HG03175 (cell line): Measurements from ENCODE around the gene SEPTIN2.
"Not testable (repeated sequence)": the region's sequence is repeated elsewhere in the genome, so short reads cannot be mapped to it uniquely, and the experiment has no call there.

Experiments
- ATAC-seq: cut with Tn5 transposase; IDR thresholded peaks from one replicate; pipeline ENCODE4 v1.9.1; 2021; ENCODE audit warnings: mild to moderate bottlenecking, moderate library complexity; ENCODE audit not compliant: unreplicated experiment

Gene SEPTIN2

DNA sequence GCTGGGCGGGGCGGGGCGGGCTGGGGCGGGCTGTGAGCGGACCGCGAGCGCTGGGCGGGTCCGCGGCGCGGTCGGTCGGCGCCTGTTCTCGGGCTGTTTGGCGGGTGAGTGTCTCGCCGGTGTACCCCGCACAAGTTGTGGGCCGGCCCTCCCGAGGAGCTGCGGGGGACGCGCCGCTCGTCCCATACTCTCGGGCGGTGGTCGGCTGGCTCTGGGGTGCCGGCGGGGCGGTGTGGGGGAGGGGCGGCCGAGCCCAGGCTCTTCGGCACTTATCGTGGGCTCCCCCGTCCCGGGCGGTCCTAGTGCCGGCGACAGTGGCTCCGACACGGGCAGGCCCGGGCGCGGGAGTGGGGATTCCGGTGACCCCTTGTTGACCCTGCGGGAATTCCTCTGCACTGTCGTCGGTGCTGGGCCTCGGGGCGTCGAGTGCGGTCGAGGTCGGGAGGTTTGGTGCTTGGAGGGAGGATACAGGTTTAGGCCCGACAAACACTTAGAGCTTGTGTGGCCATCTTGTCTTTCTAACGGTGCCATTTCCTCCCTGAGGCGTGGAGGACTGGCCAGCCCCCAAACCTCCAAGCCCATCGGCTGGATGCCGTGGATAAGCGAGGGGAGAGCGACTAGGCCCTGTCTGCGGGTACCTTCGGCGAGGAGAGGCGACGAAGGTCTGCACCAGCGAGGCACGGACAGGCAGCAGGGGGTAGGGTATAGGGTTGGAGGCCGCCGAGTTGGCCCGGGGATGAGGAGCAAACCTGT is at the start of gene SEPTIN2:
TSS of gene SEPTIN2 (plus strand) at position 47 of the 753 bp plus-strand sequence. CDS start 8,308 bp downstream, outside the sequence.
- ATAC-seq, result peak; percentile 44

DNA sequence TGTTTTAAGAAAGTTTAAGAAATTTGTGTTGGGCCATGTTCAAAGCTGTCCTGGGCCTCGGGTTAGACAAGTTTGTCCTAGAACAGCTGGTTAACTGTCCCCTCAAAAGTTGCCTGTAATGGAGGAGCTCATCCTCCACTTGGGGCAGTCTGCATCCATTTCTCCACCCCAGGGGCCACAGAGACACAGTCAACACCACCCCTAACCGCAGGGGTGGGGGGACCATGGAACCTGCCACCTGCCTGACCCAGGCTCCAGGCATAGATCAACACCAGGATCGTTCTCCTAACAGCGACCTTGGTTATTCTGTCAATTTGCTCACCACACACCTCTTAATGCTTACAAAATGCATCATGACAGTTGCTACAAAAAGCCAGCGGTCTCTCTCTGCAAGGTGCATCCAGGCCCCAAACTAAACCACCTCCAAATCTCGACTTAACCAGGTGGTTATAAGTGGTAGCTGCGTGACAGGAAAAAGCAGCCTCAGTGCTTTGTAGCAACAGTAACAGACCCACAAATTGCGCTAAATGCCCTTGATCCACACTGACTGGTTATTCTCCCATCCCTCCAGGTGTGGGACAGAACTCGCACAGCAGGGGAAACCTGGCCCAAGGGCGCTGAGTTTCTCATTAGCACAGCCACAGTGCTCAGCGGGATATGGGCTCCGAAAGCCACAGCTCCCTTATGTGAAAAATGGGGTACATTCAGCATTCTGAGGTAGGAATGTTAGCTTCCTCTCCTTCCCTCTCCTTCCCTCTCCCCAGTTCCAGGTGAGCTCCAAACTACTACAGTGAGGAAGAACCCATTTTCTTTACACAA is 48.3 kb upstream of the SEPTIN2 start:
- no peak for ATAC-seq

DNA sequence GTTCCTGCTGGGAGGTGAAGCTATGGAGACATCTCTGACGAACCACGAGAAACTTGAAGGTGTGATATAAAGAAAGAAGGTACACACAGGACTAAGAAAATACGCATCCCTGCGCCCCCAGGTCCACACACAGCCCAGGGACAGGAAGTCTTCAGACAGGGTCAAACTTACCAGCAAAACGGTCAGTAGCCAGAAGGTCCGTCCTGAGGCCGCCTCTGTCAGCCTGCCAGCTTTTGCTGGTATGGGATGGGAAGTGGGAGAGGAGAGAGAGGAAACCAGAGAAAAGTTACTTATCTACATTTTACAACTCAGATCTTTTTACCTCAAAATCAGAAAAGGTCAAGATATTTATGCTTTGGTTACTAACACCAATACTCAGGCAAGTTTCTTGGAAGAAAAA is 47.4 kb upstream of the SEPTIN2 start:
- no peak for ATAC-seq

DNA sequence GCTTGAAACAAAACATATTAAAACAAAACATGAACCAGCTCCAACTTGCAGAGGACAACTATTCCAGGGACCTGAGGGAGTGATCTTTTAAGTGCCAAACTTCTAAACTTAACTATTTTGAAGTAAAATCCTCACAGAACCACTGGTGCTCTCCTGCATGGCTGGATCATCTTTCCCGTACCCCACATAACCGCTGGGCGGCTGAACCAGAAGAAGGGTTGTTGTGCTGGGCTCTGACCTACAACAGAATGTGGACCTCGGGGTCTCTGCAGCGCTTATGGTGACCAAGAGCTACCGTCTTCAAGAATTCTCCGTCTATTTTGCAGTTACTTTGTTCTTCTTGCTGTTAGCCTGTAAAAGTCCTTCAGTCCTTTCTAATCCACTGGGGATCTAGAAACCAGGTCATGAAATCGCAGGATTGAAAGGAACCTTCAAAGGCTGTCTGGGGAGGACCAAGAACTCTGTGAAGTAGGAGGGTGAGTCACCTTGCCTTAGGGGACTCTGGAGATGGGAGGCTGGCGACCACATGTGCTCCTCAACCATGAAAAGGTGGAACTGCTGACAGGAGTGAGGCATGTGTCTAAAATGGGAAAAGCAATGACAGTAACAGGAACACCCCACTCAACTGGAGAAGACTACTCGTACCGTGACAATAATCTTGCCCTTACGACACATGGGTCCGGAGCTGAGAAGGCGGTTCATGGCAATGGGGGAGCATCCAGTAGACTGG is 46.8 kb upstream of the SEPTIN2 start:
- ATAC-seq, result no peak

DNA sequence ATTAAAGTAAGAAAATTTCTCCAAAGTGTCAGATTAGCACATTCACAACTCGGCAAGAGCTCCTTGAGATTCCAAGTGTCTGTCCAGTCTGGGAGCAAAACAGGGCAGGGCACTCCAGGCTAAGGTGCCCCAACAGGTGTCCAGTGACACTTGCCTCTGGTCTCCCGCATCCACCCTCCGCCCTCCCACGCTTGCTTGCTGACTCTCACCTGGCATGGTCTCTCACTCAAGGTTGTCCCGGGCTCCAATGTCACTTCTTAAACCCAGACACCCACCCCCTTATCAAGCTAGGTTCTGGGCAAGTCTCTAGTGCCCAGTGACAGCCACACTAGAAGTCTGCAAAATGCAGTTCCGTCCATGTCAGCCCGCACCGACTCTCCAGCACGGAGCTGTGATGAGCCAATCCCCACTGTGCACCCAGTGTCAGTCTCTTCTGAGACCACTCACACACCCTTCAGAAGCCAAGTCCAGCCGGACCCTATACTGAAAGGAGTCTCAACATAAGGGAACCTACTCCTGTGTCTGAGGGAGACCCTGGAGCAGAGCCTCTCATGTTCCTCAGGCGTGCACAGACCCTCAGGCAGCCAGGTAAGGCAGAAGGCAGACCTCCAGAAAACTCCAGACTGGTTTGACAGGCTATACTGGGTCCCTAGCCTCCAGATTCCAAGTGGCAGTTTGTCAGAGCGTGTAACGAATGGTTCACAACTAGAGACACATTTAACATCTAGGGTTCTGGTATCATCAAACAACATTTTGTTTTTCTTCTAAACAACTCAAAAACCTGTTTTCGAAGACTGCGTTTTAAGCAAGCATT is 45.8 kb upstream of the SEPTIN2 start:
- no peak for ATAC-seq

DNA sequence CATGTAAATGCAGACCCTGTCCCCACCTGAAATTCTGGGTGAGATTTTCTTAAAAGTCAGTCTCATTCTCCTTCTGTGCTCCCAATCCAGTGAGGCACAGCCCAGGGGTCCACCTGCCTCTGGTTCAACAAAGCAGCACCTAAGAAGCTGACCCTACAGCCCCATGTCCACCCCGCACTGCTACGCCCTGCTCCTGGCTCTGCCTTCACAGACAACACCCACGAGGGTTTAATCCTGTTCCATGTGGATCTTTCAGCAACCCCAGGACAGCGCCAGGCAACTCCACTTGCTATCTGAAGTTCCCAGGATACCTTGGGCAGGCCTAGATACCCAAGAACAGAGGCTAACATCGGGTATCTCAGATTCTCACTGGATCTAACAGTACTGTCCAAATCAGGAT is 45.2 kb upstream of the SEPTIN2 start:
- no peak for ATAC-seq

DNA sequence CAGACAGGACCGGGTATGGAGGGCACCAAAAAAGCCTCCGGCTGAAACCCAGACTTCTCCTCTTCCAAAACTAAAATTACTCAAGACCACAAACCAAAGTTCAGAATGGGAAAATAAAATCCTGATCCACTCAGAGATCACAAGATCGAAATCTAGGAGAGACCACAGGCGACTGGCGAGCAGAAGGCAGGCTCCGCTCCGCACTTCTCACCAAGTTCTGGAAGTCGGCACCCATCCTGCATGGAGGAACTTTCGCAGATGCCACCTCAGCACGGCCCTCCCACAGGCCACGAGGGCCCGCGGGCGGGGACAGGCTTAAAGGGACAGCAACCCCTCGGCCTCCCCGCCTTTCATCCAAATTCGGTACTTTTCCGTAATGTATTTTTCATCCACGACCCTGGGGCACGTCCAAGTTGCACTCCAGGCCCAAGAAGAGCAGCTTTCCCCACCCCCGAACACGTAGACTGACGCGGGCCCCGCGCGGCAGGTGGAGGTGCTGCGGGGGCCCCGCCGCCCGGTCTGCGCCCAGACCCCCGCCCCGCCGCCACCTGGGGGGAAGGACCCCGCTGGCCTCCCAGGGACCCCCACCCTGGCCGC is 43.9 kb upstream of the SEPTIN2 start:
- ATAC-seq, result peak; percentile 56

DNA sequence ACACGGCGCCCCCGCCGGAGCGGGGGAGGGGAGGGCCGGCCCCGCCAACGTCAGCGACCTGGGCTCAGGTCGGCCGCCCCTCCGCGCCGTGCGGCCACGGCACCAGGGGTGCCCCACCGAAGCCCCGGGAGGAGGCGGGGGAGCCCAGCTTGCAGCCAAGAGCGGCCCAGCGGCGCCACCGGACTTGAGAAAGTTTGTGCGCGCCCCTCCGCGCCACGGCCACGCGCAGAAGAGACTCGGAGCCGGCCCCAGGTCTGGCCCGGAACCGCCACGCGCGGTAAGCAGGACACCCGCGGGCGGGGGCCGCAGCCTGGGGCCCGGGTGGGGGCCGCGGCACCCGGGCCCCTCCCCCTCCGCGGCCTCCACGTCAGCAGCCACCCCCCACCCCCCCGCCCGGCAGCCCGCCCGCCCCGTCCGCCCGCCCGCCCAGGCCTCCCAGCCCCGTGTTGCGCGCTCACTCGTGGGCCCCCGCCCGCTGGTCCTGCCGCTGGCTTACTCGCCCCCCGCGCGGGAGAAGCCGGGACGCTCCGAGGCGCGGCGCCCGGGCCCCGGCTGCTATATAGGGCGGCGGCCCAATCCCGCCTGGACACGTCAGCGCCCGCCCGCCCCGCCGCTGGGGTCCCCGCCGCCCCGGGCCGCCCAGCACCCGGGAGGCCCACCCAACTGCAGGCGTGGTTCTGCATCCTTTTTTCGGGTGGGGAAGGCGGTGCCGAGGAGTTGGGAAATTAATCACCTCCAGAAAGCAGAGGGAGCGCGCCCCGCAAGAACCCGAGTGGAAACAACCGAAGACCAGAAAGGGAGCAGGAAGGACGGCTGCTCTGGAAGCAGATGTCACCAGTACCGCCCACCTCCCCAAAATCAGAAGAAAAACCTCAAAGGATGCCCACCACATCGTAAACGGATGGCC is 43.2 kb upstream of the SEPTIN2 start:
- ATAC-seq, result peak; percentile 50

DNA sequence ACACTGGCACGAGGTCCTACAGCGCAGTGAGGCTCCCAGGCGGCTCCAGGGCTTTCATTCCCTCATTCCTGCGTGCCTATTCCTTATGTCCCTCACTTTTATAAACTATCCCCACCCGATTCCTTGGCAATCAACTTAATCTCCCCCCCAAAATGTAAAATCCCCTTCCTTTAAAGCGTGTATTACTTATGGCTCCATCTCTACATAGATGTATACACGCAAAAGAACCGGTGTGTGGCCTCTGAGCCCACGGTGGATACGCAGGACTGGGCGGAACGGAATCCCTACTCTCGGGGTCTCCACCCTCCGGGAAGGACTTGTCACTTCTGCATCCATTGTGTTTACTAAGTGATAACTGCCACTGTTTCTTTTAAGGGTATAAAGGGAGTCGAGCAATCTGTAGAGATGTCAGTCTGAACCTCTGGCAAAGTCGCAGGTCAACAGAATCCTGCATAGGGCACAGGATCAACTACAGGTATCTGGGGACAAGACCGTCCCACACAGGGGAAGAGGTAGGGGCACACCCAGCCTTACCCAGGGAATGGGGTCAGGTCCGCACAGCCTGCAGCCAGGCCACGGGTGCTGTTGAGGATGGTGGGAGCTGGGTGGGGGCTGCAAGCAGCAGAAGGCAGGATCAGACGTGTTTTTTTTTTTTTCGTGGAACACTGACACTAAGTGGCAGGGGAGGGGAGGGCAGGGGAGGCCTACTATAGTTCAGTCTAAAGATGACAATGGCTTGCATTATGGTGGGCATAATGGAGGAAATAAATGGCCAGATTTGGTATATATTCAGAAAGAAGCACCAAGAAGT is 42.3 kb upstream of the SEPTIN2 start:
- ATAC-seq, result no peak

DNA sequence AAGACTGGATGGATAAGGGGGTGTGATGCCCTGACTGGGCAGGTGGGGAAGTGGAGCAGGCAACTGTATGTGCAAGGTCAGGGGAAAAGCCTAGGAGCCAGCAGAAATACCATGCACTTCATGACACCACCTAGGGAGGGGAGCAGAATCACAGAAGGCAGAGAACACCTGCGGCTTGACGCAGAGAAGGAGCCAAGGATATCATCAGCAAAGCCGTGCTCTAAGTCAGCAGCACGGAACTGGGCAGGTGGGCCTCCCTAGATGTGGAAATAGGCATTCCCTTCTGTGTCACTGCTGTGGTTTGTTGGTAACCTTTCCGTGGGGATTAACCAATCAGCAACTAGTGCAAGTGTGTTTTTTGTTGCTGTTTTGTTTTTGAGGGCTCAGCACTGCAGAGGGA is 41.6 kb upstream of the SEPTIN2 start:
- ATAC-seq, result no peak

DNA sequence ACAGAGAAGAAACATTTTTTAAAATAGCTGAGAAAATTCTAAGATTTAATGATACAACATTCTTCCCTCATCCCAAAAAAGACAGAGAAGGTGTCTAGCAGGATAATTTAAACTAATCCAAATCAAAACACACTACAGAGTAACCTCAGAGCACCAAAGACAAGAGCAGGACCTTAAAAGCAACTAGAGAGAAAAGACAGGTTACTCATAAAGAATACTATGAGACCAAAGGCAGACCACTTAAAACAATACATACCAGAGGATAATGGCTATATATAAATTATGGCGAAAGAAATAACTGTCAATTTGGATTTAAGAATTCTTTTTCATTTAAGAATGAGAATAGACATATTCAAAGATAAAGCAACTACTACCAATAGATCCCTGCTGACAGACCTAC is 40.2 kb upstream of the SEPTIN2 start:
- ATAC-seq, result no peak

DNA sequence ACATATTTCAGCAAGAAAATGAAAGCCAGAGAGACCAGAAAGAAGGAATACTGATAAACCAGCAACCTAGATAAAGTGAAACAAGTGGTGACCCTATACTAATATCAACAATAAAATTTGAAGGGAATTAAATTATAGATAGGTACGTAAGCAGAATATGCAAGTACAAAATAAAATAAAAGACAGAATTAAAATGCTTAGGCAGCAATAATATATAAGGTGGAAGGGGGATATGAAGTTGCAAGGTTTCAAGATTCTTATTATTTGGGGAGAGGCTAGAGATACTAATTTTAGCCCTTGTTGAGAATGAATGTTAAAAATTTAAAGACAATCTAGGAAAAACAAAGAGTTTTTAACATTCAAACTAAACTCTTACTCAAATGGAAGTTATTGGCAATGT is 39.8 kb upstream of the SEPTIN2 start:
- ATAC-seq, result no peak

DNA sequence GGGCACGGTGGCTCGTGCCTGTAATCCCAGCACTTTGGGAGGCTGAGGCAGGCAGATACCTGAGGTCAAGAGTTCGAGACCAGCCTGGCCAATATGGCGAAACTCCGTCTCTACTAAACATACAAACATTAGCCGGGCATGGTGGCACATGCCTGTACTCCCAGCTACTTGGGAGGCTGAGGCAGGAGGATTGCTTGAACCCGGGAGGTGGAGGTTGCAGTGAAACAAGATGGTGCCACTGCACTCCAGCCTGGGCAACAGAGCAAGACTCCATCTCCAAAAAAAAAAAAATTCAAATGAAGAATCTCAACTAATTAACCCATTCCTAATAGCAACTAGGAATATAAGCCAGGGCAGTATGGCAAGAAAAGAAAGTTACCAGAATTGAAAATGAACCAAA is 37.4 kb upstream of the SEPTIN2 start:
- not testable (repeated sequence) for ATAC-seq

DNA sequence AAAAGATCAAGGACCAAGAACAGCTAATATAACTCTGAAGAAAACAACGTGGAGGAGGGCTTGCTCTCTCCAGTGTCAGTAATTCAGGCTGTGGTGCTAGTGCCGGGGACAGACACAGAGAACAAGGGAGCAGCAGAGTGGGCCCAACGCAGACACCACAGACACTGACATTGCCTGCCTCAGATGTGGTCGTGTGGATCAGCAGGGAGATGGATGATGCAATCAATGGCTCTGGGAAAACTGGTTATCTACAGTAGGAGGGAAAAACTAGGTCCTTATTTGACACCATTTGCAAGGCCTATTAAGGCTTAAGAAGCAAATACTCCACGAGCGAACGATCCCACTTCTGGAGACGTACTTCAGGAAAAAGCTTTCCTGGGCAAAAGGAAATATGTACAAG is 36.3 kb upstream of the SEPTIN2 start:
- no peak for ATAC-seq

DNA sequence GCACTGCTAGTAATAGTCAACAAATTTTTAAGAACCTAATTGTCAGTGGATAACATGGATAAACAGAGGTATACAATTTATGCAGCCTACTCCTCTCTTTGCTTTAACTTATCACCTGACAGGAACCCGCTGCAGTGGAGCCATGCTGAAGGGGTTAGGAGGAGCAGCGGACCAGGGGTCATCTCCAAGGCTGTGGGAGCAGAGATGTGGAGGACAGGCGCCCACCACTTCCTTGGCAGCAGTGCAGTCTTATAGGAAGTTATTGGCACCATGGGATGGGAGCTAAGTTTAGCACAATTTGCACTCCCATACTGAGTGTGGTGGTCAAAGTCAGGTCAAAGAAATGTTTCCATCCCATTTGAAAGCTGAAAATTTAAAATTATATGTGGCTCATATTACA is 35.9 kb upstream of the SEPTIN2 start:
- ATAC-seq, result no peak

DNA sequence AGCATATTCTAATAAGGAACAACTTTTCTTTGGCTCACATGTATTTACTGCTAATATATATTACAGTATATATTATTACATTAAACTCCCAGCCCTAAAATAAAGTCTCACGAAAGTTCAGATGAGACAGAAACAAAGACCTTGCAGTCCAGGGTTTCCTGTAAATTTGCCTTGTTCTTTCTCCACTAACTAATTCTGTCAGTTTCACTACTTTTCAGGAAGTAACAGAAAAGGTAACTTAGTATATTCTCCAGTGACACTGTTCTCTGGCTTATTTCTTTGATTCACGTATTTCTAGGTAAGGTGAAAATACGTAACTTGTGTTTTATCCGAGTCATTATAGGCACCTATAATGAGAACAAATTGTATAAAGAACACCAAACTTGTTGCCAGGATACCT is 35.4 kb upstream of the SEPTIN2 start:
- ATAC-seq, result no peak

DNA sequence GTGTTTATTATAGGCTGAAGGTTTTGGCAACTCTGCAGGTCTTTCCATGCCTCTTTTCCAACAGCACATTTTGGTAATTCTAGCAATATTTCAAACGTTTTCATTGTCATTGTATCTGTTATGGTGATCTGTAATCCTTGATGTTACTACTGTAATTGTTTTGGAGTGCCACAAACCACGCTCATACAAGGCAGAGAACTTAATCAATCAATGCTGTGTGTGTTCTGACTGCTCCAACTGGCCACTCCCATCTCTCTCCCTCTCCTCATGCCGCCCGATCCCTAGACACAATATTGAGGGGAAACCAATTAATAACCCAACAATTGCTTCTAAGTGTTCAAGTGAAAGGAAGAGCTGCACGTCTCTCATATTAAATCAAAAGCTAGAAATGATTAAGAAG is 33.2 kb upstream of the SEPTIN2 start:
- ATAC-seq, result no peak

DNA sequence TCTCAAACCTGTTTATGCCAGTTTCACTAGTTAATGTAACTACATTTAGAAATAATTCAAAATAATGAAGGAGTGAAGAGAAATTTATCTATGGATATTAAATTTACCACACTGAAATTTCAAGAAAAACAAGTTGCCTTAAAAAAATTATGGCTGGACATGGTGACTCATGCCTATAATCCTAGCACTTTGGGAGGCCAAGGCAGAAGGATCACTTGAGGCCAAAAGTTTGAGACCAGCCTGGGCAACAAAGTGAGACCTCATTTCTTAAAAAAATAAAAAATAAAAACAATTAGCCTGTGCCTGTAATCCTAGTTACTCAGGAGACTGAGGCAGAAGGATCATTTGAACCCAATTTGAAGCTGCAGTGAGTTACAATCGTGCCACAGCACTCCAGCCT is 30.1 kb upstream of the SEPTIN2 start:
- no peak for ATAC-seq
